CD4-positive, alpha-beta T cell treated with Interleukin-4 for 4 hours (primary cell): ENCODE measurements around the gene SERTAD3.
A peak's percentile ranks its signal among the peaks of the same experiment; 100 is the strongest.
"Not testable (repeated sequence)": the region's sequence is repeated elsewhere in the genome, so short reads cannot be mapped to it uniquely, and the experiment has no call there.

Experiments used
- DNase-seq: peaks from one replicate; pipeline ENCODE4 v3.0.0-alpha.2; 2020

The SERTAD3 gene

DNA sequence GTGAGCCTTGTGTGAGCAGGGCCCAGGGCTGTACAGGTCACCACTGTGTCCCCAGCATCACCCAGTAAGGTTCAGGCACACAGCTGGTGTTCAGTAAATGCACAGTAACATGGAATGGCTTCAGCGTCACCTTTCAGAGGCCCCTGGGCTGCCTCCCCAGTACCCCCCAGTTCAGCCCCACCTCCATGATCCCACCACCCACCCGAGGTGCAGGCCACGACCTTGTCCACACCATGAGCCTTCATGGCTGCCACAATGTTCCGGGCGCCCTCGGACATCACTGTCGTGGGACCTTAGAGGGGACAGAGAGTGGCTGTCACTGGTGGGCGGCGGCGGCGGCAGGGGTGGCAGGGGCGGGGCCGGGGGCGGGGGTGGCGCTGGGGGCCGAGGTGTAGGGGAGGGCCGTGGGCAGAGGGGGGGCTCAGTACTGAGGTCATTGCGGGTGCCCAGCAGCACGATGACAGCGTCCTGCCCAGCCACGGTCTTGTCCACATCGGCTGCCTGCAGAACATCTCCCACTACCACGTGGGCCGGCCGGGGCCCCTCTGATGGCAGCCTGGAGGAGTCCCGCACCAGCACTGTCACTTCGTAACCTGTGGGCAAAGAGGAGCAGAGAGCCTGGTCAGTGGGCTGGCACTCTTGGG, 13.9 kb upstream of the SERTAD3 start:
- DNase-seq, result no peak

DNA sequence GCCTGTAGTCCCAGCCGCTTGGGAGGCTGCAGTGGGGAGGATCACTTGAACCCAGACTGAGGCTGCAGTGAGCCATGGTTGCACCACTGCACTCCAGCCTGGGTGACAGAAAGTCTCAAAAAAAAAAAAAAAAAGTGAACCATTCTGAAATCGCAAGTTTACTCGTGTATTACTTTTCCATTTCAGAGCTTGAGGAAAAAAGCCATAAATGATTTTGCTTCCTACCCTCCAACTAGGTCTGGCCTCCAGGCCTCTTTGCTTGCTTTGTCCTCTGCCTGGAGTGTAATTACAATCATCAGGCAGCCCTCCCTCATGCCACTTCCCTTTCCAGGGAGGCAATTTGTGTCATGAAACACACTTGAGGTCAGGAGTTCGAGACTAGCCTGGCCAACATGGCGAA, 12.9 kb upstream of the SERTAD3 start:
- DNase-seq, result no peak

DNA sequence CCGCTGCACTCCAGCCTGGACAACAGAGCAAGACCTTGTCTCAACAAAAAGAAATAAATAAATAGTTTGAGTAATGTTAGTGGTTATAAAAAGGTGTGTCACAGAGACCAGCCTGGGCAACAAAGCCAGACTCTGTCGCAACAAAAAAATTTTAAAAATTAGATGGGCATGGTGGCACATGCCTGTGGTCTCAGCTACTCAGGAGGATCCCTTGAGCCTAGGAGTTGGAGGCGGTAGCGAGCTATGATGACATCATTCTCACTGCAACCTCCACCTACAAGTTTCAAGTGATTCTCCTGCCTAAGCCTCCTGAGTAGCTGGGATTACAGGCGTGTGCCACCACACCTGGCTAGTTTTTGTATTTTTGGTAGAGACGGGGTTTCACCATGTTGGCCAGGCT, 9.8 kb upstream of the SERTAD3 start:
- DNase-seq, result not testable (repeated sequence)

DNA sequence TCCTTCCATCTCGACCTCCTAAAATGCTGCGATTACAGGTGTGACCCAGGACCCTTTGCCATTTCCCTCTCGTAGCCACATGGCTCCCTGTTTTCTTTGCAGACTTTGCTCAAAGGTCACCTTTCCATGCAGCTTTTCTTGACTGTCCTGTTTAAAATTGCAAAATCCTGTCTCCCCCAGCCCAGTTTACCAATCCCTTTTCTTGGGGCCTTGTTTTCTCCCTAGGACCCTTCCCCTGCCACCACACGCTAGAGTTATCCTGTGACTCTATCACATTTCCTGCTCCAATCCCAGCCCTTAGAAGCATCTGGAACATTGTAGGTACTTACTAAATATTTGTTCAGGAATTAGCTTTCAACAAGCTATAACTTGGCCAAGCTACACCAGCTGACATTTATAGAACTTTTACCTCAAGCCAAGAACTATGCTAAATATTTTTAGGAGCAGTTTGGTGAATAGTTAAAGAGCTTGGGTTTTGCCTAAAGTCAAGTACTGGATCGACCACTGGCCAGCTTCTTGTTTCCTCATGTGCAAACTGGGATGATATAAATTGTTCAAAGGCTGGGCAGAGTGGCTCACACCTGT, 9.1 kb upstream of the SERTAD3 start:
- DNase-seq, result no peak

DNA sequence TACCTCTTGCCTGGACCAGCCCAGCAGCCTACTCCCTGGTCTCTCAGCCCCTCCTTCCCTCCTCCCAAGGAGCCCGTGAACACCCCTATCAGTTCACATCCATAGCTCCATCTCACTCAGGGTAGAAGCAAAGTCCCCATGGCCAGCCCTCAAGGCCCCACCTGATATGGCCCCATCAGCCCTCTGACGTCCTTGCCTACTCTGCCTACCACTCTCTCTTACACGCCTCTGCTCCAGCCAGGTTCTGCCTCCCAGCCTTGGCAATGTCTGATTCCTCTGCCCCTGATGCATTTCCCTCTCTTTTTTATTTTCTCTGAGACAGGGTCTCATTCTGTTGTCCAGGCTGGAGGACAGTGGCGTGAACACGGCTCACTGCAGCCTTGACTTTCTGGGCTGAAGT, 7.9 kb upstream of the SERTAD3 start:
- no peak for DNase-seq

DNA sequence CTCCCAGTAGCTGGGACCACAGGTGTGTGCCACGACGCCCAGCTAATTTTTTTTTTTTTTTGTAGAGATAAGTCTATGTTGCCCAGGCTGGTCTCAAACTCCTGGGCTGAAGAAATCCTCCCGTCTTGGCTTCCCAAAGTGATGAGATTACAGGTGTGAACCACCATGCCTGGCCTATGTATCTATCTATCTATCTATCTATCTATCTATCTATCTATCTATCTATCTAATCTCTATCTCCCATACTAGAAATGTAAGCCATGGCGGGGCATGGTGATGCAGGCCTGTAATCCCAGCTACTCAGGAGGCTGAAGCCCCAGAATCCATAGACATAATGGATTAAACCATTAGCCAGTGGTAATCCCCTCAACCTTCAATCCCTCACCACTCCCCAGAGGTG, 6.5 kb upstream of the SERTAD3 start:
- DNase-seq, result no peak

DNA sequence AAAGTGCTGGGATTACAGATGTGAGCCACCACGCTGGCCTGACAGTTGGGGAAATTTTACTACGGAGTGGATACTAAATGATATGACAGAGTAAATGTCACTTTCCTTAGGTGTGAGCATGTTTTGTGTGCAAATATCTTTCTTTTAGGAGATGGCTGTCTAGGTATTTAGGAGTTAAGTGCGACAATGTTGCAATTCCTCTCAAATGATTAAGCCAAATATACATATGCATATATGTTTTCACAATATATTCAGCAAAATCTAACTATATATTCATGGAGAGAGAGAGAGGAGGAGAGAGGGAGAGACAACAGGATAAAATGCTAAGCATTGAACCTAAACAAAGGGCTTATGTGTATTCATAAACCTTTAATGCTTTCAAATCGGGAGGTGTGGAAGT, 5.4 kb upstream of the SERTAD3 start:
- DNase-seq, result no peak

DNA sequence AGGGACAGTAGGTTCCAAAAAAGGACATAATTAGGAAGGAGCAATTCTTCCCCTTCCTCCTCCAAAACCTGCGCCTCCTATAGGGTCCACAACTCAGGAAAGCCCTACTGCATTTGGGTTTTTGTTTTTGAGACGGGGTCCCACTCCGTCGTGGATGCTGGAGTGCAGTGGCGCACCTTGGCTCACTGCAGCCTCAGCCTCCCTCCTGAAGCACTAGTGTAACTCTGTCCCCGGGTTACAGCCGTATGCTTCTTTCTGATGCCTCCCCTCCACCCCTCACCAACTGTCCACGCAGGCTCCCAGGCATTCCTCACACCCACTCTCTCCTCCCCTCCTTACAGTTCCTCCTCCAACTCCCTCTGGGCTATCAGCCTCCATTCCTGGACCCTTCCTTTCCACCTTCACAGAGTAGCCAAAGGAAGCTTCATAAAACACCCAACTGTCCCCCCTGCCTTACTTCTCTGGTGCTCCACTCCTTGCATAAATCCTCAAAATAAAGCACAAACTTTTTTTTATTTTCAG, 2.2 kb upstream of the SERTAD3 start:
- no peak for DNase-seq

GRCh38 chr19:40445780-40446262, 1.7 kb upstream of the SERTAD3 start:
- no peak for DNase-seq

DNA sequence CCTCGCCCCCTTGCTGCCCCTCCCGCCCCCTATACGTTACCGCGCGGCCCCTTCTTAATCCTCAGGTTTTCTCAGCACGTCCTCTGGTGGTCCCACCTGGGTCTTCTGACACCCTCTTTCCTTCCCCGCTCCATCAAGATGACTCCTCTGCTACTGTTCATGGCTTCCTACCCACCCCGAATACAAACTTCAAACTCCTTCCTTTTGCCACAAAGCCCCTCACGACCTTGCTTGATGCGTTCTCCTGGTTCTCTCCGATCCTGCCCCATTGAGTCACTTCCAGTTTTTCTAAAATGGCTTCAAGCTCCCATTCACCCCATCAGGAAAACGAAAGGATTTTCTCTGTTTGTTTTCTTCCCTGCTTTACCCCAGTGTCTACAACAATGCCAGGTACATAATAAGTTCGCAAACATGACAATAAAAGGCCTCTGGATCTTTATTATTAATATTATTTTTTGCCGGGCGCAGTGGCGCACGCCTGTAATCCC, 734 bp upstream of the SERTAD3 start:
- DNase-seq, result no peak

- DNase-seq, result peak; percentile 100
These were observed 770 bp downstream of the SERTAD3 start for GRCh38 chr19:40443131-40443999.

GRCh38 chr19:40442328-40443130, 1.6 kb downstream of the SERTAD3 start:
- DNase-seq, result no peak

DNA sequence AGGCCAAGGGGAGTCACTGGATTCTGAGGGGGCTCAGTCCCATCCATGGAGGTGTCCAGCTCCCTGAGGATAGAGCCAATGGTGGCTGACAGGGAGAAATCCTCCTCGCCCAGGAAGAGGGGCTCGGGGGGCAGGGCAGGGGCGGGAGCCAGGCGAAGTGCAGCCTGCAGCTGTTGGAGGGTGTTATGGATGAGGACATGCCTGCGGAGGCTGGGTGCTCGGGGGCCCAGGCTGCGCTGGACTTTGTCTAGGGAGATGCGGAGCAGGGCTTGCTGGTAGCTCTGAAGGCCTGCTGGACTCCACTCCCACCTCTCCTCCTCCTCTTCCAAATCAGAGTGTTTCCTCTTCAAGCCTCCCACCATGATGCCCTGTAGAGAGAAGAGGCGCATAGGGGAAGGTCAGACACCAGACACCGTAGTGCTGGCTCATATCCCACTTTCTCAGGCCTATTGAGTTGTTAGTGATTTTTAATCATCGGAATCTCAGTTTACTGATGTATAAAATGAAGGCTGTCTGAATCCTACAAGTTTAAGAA, 2.3 kb downstream of the SERTAD3 start:
- DNase-seq, result no peak

DNA sequence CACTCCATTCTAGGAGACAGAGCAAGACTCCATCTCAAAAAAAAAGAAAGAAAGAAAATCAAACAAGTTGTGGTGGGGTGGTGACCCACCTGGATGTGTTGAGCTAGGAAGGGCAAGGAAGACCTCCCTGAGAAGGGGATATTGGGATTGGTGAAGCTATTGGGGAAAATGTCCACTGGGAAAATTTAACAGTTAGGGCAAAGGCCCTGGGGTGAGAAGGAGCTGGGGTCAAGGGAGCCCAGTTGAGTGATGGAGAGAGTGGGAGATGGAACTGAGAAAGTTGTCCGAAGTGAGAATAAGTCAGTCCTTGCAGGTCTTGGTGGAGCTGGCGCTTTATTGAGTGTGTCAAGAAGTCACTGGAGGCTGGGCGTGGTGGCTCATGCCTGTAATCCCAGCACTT, 5.9 kb downstream of the SERTAD3 start:
- DNase-seq, result no peak

DNA sequence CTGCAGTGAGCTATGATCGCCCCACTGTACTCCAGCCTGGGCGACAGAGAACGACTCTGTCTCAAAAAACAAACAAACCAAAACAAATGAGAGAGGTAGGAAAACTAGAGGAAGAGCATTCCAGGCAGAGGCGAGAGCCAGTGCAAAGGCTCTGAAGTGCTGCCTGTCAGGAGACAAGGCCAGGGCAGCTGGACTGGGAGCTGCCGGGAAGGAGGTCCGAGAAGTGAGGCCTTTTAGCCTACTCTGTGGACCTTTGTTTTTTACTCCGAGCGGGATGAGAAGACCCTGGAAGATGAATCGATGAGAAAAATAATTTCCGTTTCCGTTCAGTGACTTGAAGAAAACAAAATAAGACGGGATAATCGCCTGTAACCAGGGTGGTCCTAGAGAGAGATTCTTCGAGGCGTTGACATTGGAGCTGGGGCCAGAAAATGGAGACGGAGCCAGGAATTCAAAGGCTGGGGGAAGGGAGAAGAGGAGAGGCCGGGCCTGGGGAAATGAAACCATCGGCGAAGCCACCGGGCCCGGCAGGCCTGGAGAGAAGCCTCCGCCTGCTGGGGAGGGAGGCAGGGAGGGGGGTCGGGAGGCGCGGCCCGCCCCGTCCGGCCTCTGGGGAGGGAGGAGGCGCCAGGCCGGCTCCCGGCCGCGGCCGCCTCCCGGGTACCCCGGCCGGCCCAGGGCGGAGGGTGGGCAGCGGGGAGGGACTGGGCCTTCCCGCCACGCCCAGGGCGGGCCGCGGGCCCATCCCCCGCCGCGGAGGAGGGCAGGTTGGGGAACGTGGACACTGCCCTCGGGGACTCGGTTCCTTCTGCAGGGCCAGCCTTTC, 10.5 kb downstream of the SERTAD3 start:
- DNase-seq, result peak; percentile 33

GRCh38 chr19:40432760-40433159, 11.4 kb downstream of the SERTAD3 start:
- not testable (repeated sequence) for DNase-seq

- DNase-seq, result no peak
These were observed 12.4 kb downstream of the SERTAD3 start for GRCh38 chr19:40431698-40432097.

- not testable (repeated sequence) for DNase-seq
These were observed 13.9 kb downstream of the SERTAD3 start for GRCh38 chr19:40430242-40430641.

- DNase-seq, result not testable (repeated sequence)
These were observed 15.9 kb downstream of the SERTAD3 start for GRCh38 chr19:40428197-40428596.

DNA sequence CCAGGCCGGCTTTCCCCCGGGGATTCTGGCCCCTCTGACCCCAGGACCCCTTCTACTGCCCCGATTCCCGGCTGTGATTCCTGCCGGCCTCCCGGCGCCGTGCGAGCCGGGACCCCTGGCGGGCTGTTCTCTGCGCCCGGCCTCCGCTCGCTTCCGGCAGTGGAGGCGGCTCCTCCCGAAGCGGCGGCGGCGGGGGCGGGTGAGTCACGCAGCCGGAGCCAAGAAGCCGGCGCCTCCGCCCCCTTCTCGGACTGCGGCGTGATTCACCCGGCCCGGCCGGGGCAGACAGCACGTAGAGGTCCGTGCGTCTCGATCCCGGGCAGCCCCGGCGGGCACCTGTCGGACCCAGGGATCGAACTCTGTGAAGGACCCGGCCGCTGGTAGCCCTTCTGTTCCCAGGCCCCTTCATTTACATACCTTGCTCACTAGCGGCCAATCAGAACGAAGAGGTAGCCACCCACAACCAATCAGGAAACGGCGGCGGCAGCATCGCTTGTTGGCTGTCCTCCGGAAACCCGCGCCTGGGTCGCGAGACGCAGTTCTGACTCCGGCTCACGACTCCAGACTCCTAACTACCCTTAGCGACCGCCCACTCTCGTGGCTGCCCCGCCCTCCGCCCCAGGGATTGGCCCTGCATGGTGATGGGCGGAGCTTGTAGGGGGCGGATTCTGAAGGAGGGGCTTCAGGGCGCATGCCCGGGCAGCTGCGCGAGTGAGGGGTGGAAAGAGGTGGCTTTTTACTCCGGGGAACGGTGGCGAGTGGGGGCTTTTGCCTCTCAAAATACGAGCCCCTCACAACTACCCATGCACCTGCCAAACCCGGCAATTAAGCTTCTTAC, 18.5 kb downstream of the SERTAD3 start, which contains the start of gene SERTAD1:
Gene SERTAD1 (minus strand): TSS at position 543 of the 838 bp plus-strand sequence. CDS start 2,446 bp downstream, outside the sequence.
- peak; percentile 99 for DNase-seq
